Prostate gland (tissue), 2 donors: ENCODE results near the gene KRTAP4-8. TPM values are rescaled to one million over a fixed set of nuclear protein-coding genes. Genes with fewer than 3 reads are reported as not detected.
"Not testable (repeated sequence)": the region's sequence is repeated elsewhere in the genome, so short reads cannot be mapped to it uniquely, and the experiment has no call there.

ENCODE experiments used
- DNase-seq: peaks from one replicate; pipeline ENCODE4 v3.0.0-alpha.2; 2019; ENCODE audit warnings: low spot score
- H3K27ac ChIP-seq, 2 donors: fragments of 200-600 bp; sonication (generic); 2 replicates each; pipeline ENCODE4 v1.5.1; 2017 to 2019
- H3K27me3 ChIP-seq: fragments of 200-600 bp; sonication (generic); replicated peaks from 2 replicates; pipeline ENCODE4 v1.5.1; 2019; ENCODE audit not compliant: insufficient read depth
- H3K36me3 ChIP-seq, 2 donors: fragments of 200-600 bp; sonication (generic); 1 replicate in 1 of 2; 2 replicates in 1 of 2; pipeline versions ENCODE4 v1.5.1 to v1.8.1; 2017 to 2019
- H3K4me1 ChIP-seq: fragments of 200-600 bp; sonication (generic); replicated peaks from 2 replicates; pipeline ENCODE4 v1.5.1; 2019
- H3K4me3 ChIP-seq, 2 donors: fragments of 200-600 bp; sonication (generic); 2 replicates each; pipeline ENCODE4 v1.5.1; 2017 to 2019
- H3K9me3 ChIP-seq: fragments of 200-600 bp; sonication (generic); 2 replicates; pipeline ENCODE4 v1.5.1; 2017
- CTCF ChIP-seq, 4 experiments: fragments of 200-600 bp in 2 of 4; fragments of 450-650 bp in 2 of 4; sonication (generic) in 2 of 4; IDR thresholded peaks; 1 replicate in 3 of 4; 2 replicates in 1 of 4; pipeline ENCODE4 v1.5.1; 2016 to 2019; ENCODE audit warnings: antibody characterized with exemption in 4 of 4, mild to moderate bottlenecking in 2 of 4, moderate library complexity in 2 of 4
- POLR2A ChIP-seq: fragments of 450-650 bp; IDR thresholded peaks from one replicate; pipeline ENCODE4 v1.6.1; 2016; ENCODE audit warnings: antibody characterized with exemption, mild to moderate bottlenecking
- POLR2AphosphoS5 ChIP-seq: sonication (generic); formaldehyde crosslinking; IDR thresholded peaks from one replicate; pipeline ENCODE4 v1.6.1; 2017; ENCODE audit warnings: antibody characterized with exemption
- WGBS: methylation state at CpG from one replicate; pipeline ENCODE4 v1.1.5; 2018; 5-methylcytosine and 5-hydroxymethylcytosine counted together
- intact Hi-C: fragments of 100-400 bp; cut with DNase I; formaldehyde crosslinking; loops from one replicate; pipeline ENCODE4 v1.14.2; 2022
- total RNA-seq, 2 donors: library from RNA; depleted of rRNA; stranded (reverse); fragments of >200 nt; gene quantifications; one replicate each; pipeline ENCODE4 v1.1.0, GENCODE V29; 2016

KRTAP4-8 gene
- total RNA-seq, 2 donors from 2014 or later: not detected

- Histone ChIP-seq H3K36me3 (no peaks in the 10 kb centered on the region), H3K27me3 (no peaks in the 10 kb centered on the region), H3K4me1 (no peaks in the 10 kb centered on the region), H3K27ac (no peak within 1 kb of the TSS), H3K4me3 (no peak within 1 kb of the TSS), H3K9me3 (no peaks in the 10 kb centered on the region)
- no peak for TF ChIP-seq POLR2AphosphoS5
- no peak for TF ChIP-seq CTCF (IDR thresholded peaks at IDR 0.05)
- no peak for TF ChIP-seq POLR2A
- no peak for DNase-seq
- intact Hi-C loops: no loop called here
- WGBS: 61% methylated on average over 10 of the region's 10 CpGs
Measured at GRCh38 chr17:41101586-41102259, 3.8 kb upstream of the KRTAP4-8 start, which contains the start of gene KRTAP4-16. KRTAP4-16 (minus strand) TSS chr17:41102209; CDS start chr17:41102209, 0 bp downstream.

GRCh38 chr17:41099682-41100480, 1.9 kb upstream of the KRTAP4-8 start:
- H3K27ac ChIP-seq, H3K9me3 ChIP-seq, H3K4me1 ChIP-seq, H3K27me3 ChIP-seq, DNase-seq, H3K4me3 ChIP-seq, intact Hi-C loops, H3K36me3 ChIP-seq: not testable (repeated sequence)
- WGBS: 64% methylated on average over 7 of the region's 7 CpGs

GRCh38 chr17:41098481-41098880, 539 bp upstream of the KRTAP4-8 start:
- no peaks in the 10 kb centered on the region for H3K27me3 ChIP-seq
- DNase-seq: no peak
- H3K36me3 ChIP-seq: no peaks in the 10 kb centered on the region
- no peaks in the 10 kb centered on the region for H3K9me3 ChIP-seq
- 81% methylated on average over 6 of the region's 6 CpGs for WGBS
- H3K4me1 ChIP-seq: no peaks in the 10 kb centered on the region
- no peak overlapping the region for H3K27ac ChIP-seq
- TF ChIP-seq POLR2AphosphoS5 (no peak), CTCF (IDR thresholded peaks at IDR 0.05) (no peak), POLR2A (no peak)
- H3K4me3 ChIP-seq: no peak overlapping the region
- intact Hi-C loops: no loop called here

- Histone ChIP-seq H3K36me3 (no peaks in the 10 kb centered on the region), H3K9me3 (no peaks in the 10 kb centered on the region), H3K4me3 (no peak overlapping the region), H3K4me1 (no peaks in the 10 kb centered on the region), H3K27ac (no peak overlapping the region), H3K27me3 (no peaks in the 10 kb centered on the region)
- TF ChIP-seq POLR2AphosphoS5: no peak
- TF ChIP-seq POLR2A: no peak
- TF ChIP-seq CTCF (IDR thresholded peaks at IDR 0.05): no peak
- no peak for DNase-seq
- WGBS: 84% methylated on average over 7 of the region's 7 CpGs
- intact Hi-C loops: no loop called here
Measured at GRCh38 chr17:41096055-41096454, 1.9 kb downstream of the KRTAP4-8 start.

- H3K4me1 ChIP-seq, H3K9me3 ChIP-seq, DNase-seq, H3K27ac ChIP-seq, H3K4me3 ChIP-seq, intact Hi-C loops, H3K36me3 ChIP-seq, H3K27me3 ChIP-seq: not testable (repeated sequence)
- 68% methylated on average over 4 of the region's 4 CpGs for WGBS
Measured at GRCh38 chr17:41088760-41089352, 9.1 kb downstream of the KRTAP4-8 start.

GRCh38 chr17:41084100-41084856, 13.7 kb downstream of the KRTAP4-8 start, which contains the start of gene KRTAP4-7:
KRTAP4-7 (plus strand) TSS chr17:41084150; CDS start chr17:41084207, 57 bp downstream.
- H3K36me3 ChIP-seq, H3K4me1 ChIP-seq, DNase-seq, H3K4me3 ChIP-seq, H3K27me3 ChIP-seq, intact Hi-C loops, H3K9me3 ChIP-seq, H3K27ac ChIP-seq: not testable (repeated sequence)
- WGBS: 98% methylated on average over 6 of the region's 14 CpGs

- H3K9me3 ChIP-seq, H3K4me1 ChIP-seq, H3K4me3 ChIP-seq, H3K27me3 ChIP-seq, intact Hi-C loops, H3K27ac ChIP-seq, DNase-seq, H3K36me3 ChIP-seq: not testable (repeated sequence)
- WGBS: 73% methylated on average over 2 of the region's 2 CpGs
Measured at GRCh38 chr17:41083427-41083826, 14.5 kb downstream of the KRTAP4-8 start.
